K562 (cell line): ENCODE measurements around the gene VHLL. TPM values are rescaled to one million over a fixed set of nuclear protein-coding genes. Genes with fewer than 3 reads are reported as not detected.
A peak's percentile ranks its signal among the peaks of the same experiment; 100 is the strongest.

ENCODE experiments used
- BDP1 ChIP-seq: IDR thresholded peaks from 3 replicates; pipeline ENCODE4 v1.6.1; 2011; ENCODE audit not compliant: insufficient read length, insufficient read depth
- ELF4 ChIP-seq: fragments of 450-650 bp; formaldehyde crosslinking; IDR thresholded peaks from 2 replicates; pipeline ENCODE4 v1.4.0; 2022; ENCODE audit warnings: missing genetic modification characterization
- HOXB6 ChIP-seq: fragments of 250-450 bp; sonication (Bioruptor Pico); IDR thresholded peaks from 2 replicates; pipeline ENCODE4 v1.5.1; 2022; ENCODE audit warnings: mild to moderate bottlenecking, borderline replicate concordance
- LCOR ChIP-seq: sonication (generic); formaldehyde crosslinking; IDR thresholded peaks from 2 replicates; pipeline ENCODE4 v1.8.0; 2022; ENCODE audit warnings: mild to moderate bottlenecking, missing genetic modification reagents
- MEF2D ChIP-seq: conservative IDR thresholded peaks from 2 replicates; pipeline ENCODE4 v1.6.1; 2016; ENCODE audit warnings: low read depth, missing genetic modification characterization, missing compliant biosample characterization
- MITF ChIP-seq: IDR thresholded peaks from 2 replicates; pipeline ENCODE4 v1.6.1; 2014; ENCODE audit warnings: antibody characterized with exemption
- NFE2 ChIP-seq: IDR thresholded peaks from 2 replicates; pipeline ENCODE4 v1.6.1; 2014; ENCODE audit warnings: antibody characterized with exemption, low read depth
- NUFIP1 ChIP-seq: fragments of 450-650 bp; IDR thresholded peaks from 2 replicates; pipeline ENCODE4 v1.6.1; 2018; ENCODE audit not compliant: partially characterized antibody
- POLR3A ChIP-seq: IDR thresholded peaks from 2 replicates; pipeline ENCODE4 v1.6.1; 2011; ENCODE audit warnings: borderline replicate concordance, mild to moderate bottlenecking, moderate library complexity; ENCODE audit not compliant: insufficient read length, insufficient read depth; ENCODE audit errors: extremely low read depth
- POLR3G ChIP-seq: IDR thresholded peaks from 2 replicates; pipeline ENCODE4 v1.6.1; 2011; ENCODE audit not compliant: insufficient read length, insufficient replicate concordance; ENCODE audit errors: extremely low read depth
- PRDM10 ChIP-seq: fragments of 450-650 bp; IDR thresholded peaks from 2 replicates; pipeline ENCODE4 v1.6.1; 2018; ENCODE audit not compliant: partially characterized antibody
- SP2 ChIP-seq: IDR thresholded peaks from 2 replicates; pipeline ENCODE4 v1.6.1; 2011; ENCODE audit warnings: mild to moderate bottlenecking, low read depth, low read length, moderate library complexity; ENCODE audit not compliant: poor library complexity, severe bottlenecking; ENCODE audit errors: extremely low read depth
- ZBTB43 ChIP-seq: sonication (generic); formaldehyde crosslinking; IDR thresholded peaks from 2 replicates; pipeline ENCODE4 v1.8.0; 2023; ENCODE audit warnings: mild to moderate bottlenecking, missing genetic modification reagents
- ZBTB7A ChIP-seq: IDR thresholded peaks from 2 replicates; pipeline ENCODE4 v1.6.1; 2011; ENCODE audit warnings: low read depth, mild to moderate bottlenecking, low read length, moderate library complexity, borderline replicate concordance; ENCODE audit not compliant: control insufficient read depth
- ZNF316 ChIP-seq: fragments of 450-650 bp; IDR thresholded peaks from 2 replicates; pipeline ENCODE4 v1.6.1; 2016
- ZNF561 ChIP-seq: fragments of 450-650 bp; formaldehyde crosslinking; conservative IDR thresholded peaks from 2 replicates; pipeline ENCODE4 v1.4.0; 2020; ENCODE audit warnings: mild to moderate bottlenecking, moderate library complexity
- ZZZ3 ChIP-seq: fragments of 450-650 bp; IDR thresholded peaks from 2 replicates; pipeline ENCODE4 v1.6.1; 2016; ENCODE audit warnings: antibody characterized with exemption, mild to moderate bottlenecking, moderate library complexity
- polyA plus RNA-seq, 8 experiments: library from polyadenylated mRNA; depleted of rRNA in 4 of 8; stranded (reverse) in 5 of 8; unstranded in 3 of 8; fragments of >200 nt; fragmentation: Nextera tagmentation in 2 of 8; fragmentation: Illumina TruSeq in 1 of 8; extraction: Ambion mirVana in 2 of 8; extraction: Trizol in 1 of 8; gene quantifications; 2 replicates each; pipeline versions ENCODE4 v1.2.1 to v1.2.3, GENCODE V29; 2011 to 2014; ENCODE audit warnings: inconsistent platforms in 1 of 8, missing spikeins in 1 of 8
- total RNA-seq, 7 experiments: library from RNA; depleted of rRNA in 6 of 7; stranded (reverse); fragments of >200 nt in 6 of 7; fragmentation: Illumina TruSeq in 2 of 7; extraction: Trizol in 2 of 7; gene quantifications; 2 replicates each; pipeline versions ENCODE4 v1.2.1 to v1.2.3, GENCODE V29; 2011 to 2021; ENCODE audit warnings: low replicate concordance in 1 of 7
- TF ChIP-seq, protein P1 (sequence below): conservative IDR thresholded peaks from 2 replicates; pipeline ENCODE4 v1.6.1; 2011; ENCODE audit warnings: low read depth, mild to moderate bottlenecking, low read length; ENCODE audit not compliant: control insufficient read depth
- TF ChIP-seq, protein P2 (sequence below), 3 experiments: IDR thresholded peaks in 2 of 3; conservative IDR thresholded peaks in 1 of 3; 2 replicates each; pipeline ENCODE4 v1.5.1; 2011 to 2012; ENCODE audit warnings: low read length in 3 of 3, mild to moderate bottlenecking in 3 of 3, control low read depth in 2 of 3, improper control_type of control experiment in 1 of 3, inconsistent platforms in 1 of 3, low read depth in 1 of 3, mixed read lengths in 1 of 3, moderate library complexity in 1 of 3; ENCODE audit not compliant: insufficient read depth in 2 of 3

Gene VHLL
- total and polyA plus RNA-seq, 9 of the 15 experiments (the other 6 are each of a cell fraction or from before 2014, with no cell fraction given) = not detected

- no peak for TF ChIP-seq POLR3A
- TF ChIP-seq HOXB6 (CRISPR knock-in tag) = no peak
- TF ChIP-seq MEF2D (tag) = peak; percentile 94
- no peak for TF ChIP-seq ELF4 (CRISPR knock-in tag)
- TF ChIP-seq POLR3G = no peak
- peak; percentile 88 for TF ChIP-seq PRDM10
- TF ChIP-seq NUFIP1 = no peak
- TF ChIP-seq NFE2 = peak; percentile 13; the same call in 1 of the 2 replicates
- no peak for TF ChIP-seq BDP1
- TF ChIP-seq ZBTB43 (CRISPR knock-in tag) = 0 out of 2 replicates have a peak, but pooled peaks have one; percentile 33
- no peak for TF ChIP-seq ZNF316
- TF ChIP-seq, protein P1, sequence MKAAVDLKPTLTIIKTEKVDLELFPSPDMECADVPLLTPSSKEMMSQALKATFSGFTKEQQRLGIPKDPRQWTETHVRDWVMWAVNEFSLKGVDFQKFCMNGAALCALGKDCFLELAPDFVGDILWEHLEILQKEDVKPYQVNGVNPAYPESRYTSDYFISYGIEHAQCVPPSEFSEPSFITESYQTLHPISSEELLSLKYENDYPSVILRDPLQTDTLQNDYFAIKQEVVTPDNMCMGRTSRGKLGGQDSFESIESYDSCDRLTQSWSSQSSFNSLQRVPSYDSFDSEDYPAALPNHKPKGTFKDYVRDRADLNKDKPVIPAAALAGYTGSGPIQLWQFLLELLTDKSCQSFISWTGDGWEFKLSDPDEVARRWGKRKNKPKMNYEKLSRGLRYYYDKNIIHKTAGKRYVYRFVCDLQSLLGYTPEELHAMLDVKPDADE = peak; percentile 95
- TF ChIP-seq MITF = no peak
- no peak for TF ChIP-seq SP2
- no peak for TF ChIP-seq ZNF561 (CRISPR knock-in tag)
- TF ChIP-seq ZBTB7A = no peak
- peak; percentile 55; the same call in 1 of the 2 replicates for TF ChIP-seq LCOR (CRISPR knock-in tag)
- no peak for TF ChIP-seq ZZZ3
- TF ChIP-seq, protein P2, sequence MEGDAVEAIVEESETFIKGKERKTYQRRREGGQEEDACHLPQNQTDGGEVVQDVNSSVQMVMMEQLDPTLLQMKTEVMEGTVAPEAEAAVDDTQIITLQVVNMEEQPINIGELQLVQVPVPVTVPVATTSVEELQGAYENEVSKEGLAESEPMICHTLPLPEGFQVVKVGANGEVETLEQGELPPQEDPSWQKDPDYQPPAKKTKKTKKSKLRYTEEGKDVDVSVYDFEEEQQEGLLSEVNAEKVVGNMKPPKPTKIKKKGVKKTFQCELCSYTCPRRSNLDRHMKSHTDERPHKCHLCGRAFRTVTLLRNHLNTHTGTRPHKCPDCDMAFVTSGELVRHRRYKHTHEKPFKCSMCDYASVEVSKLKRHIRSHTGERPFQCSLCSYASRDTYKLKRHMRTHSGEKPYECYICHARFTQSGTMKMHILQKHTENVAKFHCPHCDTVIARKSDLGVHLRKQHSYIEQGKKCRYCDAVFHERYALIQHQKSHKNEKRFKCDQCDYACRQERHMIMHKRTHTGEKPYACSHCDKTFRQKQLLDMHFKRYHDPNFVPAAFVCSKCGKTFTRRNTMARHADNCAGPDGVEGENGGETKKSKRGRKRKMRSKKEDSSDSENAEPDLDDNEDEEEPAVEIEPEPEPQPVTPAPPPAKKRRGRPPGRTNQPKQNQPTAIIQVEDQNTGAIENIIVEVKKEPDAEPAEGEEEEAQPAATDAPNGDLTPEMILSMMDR (IDR thresholded peaks at IDR 0.05 in 2 of 3, conservative IDR thresholded peaks at IDR 0.05 in 1 of 3; ENCODE audit: insufficient read depth in 2 of 3, low read depth in 1 of 3, low read length in 3 of 3) = peak; percentile 15 to 54 (median 42); a peak in 3 of 6 replicates
These were observed 17.8 kb downstream of the VHLL start (continued) for GRCh38 chr1:156281281-156281680.
